Lung (tissue), 12 donors: Measurements from ENCODE around the gene GRID1. TPM values are rescaled to one million over a fixed set of nuclear protein-coding genes. Genes with fewer than 3 reads are reported as not detected.

ENCODE experiments used
- ATAC-seq: fragments of 200-7000 bp; cut with Tn5 transposase; one replicate; pipeline ENCODE4 v1.9.1; 2020; ENCODE audit warnings: moderate number of reproducible peaks; ENCODE audit not compliant: insufficient read depth, low FRiP score
- DNase-seq, 3 donors: peaks; one replicate each; pipeline ENCODE4 v3.0.0-alpha.2; 2013 to 2017
- H3K27ac ChIP-seq, 2 donors: one replicate each; pipeline ENCODE4 v1.5.1; 2013; ENCODE audit warnings: mild to moderate bottlenecking in 2 of 2, moderate library complexity in 2 of 2, control low read depth in 1 of 2, inconsistent platforms in 1 of 2, low read depth in 1 of 2, low read length in 1 of 2
- H3K27me3 ChIP-seq, 3 donors: one replicate each; pipeline ENCODE4 v1.5.1; 2013; ENCODE audit warnings: low read length in 2 of 3; ENCODE audit not compliant: control insufficient read depth in 3 of 3, insufficient read depth in 3 of 3
- H3K36me3 ChIP-seq, 4 donors: one replicate each; pipeline ENCODE4 v1.5.1; 2013; ENCODE audit warnings: low read length in 4 of 4, mild to moderate bottlenecking in 1 of 4, moderate library complexity in 1 of 4; ENCODE audit not compliant: control insufficient read depth in 4 of 4, insufficient read depth in 4 of 4
- H3K4me1 ChIP-seq, 5 donors: one replicate each; pipeline ENCODE4 v1.5.1; 2013; ENCODE audit warnings: low read length in 5 of 5, mild to moderate bottlenecking in 2 of 5, moderate library complexity in 1 of 5; ENCODE audit not compliant: control insufficient read depth in 5 of 5, insufficient read depth in 5 of 5
- H3K4me3 ChIP-seq: one replicate; pipeline ENCODE4 v1.5.1; 2013; ENCODE audit warnings: mild to moderate bottlenecking, control low read depth, moderate library complexity
- H3K9ac ChIP-seq, 2 donors: one replicate each; pipeline ENCODE4 v1.5.1; 2013; ENCODE audit warnings: low read length in 2 of 2, control low read depth in 1 of 2; ENCODE audit not compliant: insufficient read depth in 1 of 2
- H3K9me3 ChIP-seq, 4 donors: one replicate each; pipeline ENCODE4 v1.5.1; 2013; ENCODE audit warnings: low read length in 3 of 4, mild to moderate bottlenecking in 1 of 4, moderate library complexity in 1 of 4; ENCODE audit not compliant: control insufficient read depth in 4 of 4, insufficient read depth in 3 of 4
- CTCF ChIP-seq: IDR thresholded peaks from 2 replicates; pipeline ENCODE4 v1.5.1; 2012; ENCODE audit warnings: mild to moderate bottlenecking; ENCODE audit errors: control extremely low read depth, extremely low read depth
- WGBS, 2 donors: extraction: QIAGEN DNeasy Blood & Tissue Kit; methylation state at CpG; one replicate each; pipeline ENCODE4 v1.1.7; 2013; 5-methylcytosine and 5-hydroxymethylcytosine counted together
- polyA plus RNA-seq, 2 donors: library from polyadenylated mRNA; stranded (reverse); fragments of 200-250 nt; gene quantifications; one replicate each; pipeline ENCODE4 v1.2.1, GENCODE V29; 2013
- total RNA-seq, 2 donors: library from RNA; depleted of rRNA in 1 of 2; stranded (reverse); fragments of >200 nt in 1 of 2; gene quantifications; one replicate each; pipeline ENCODE4 v1.2.1, GENCODE V29; 2014 to 2021
- donor health status: control.
- donor health status: control.
- donor health status: Bipolar disorder and iron deficiency.
- donor health status: healthy.
- donor health status: DM: yes; HTN: yes; CAD: no.

Gene GRID1
- total and polyA plus RNA-seq, 4 donors, result 1.1 to 3.6 (median 2.2) TPM

DNA sequence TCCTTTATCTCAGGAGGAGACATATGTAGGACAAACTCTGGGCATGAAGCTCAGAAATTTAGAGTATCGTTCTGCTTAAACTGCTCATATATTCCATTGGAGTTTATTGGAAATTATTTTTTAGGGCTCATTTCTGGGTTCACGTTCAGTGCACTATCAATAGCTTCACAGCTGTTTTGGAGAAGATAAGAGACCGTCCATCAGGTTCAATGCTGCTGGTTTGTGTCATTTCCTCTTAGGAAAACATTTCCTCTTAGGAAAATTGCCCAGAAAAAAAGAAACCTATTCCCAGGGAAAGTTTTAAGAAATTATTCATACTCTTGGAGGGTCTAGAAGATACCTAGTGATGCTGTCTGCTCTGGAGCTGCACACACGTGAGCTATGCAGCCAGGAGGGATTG lies 691.7 kb downstream of the GRID1 start:
- 43 to 51% methylated on average over 4 of the region's 4 CpGs for WGBS, 2 donors
- ATAC-seq (no peak), DNase-seq (no peak)
- Histone ChIP-seq H3K27me3 (no peaks in the 10 kb centered on the region), H3K36me3 (no peaks in the 10 kb centered on the region), H3K4me3 (no peak overlapping the region), H3K27ac (no peak overlapping the region), H3K9me3 (peaks cover 0 to 4% (median 3%) of the 10 kb centered on the region in 4 donors), H3K9ac (no peak overlapping the region), H3K4me1 (no peaks in the 10 kb centered on the region)
- no peak for TF ChIP-seq CTCF

DNA sequence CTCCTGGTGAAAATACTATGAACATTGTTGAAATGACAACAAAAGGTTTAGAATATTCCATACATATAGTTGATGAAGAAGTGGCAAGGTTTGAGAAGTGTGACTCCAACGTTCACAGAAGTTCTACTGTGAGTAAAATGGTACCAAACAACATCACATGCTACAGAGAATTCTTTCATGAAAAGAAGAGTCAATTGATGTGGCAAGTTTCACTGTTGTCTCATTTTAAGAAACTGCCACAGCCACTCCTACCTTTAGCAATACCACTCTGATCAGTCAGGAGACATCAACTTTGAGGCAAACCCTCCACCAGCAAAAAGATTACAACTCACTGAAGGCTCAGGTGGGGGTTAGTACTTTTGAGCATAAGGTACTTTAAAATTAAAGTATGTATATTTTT lies 693.3 kb downstream of the GRID1 start:
- Histone ChIP-seq H3K36me3 (no peaks in the 10 kb centered on the region), H3K9ac (no peak overlapping the region), H3K9me3 (peaks cover 0 to 5% (median 3%) of the 10 kb centered on the region in 4 donors), H3K4me1 (no peaks in the 10 kb centered on the region), H3K4me3 (no peak overlapping the region), H3K27me3 (no peaks in the 10 kb centered on the region), H3K27ac (no peak overlapping the region)
- TF ChIP-seq CTCF, result no peak
- DNase-seq (no peak), ATAC-seq (no peak)
- 74 to 76% methylated on average over 1 of the region's 1 CpG for WGBS, 2 donors

DNA sequence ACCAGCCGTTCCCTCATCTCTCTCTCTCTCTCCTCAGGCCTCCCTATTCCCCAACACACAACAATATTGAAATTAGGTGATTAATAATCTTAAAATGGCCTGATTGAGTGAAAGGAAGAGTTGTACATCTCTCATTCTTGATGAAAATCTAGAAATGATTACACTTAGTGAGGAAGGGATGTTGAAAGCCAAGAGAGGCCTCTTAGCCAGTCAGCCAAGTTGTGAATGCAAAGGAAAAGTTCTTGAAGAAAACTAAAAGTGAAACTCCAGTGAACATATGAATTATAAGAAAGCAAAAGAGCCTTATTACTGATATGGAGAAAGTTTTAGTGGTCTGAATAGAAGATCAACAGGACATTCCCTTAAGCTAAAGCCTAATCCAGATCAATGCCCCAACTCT lies 695.1 kb downstream of the GRID1 start:
- no peak overlapping the region for H3K9ac ChIP-seq
- H3K36me3 ChIP-seq, result no peaks in the 10 kb centered on the region
- H3K27ac ChIP-seq, result no peak overlapping the region
- no peaks in the 10 kb centered on the region for H3K4me1 ChIP-seq
- no peak for ATAC-seq
- 92 to 94% methylated on average over 1 of the region's 1 CpG for WGBS, 2 donors
- H3K4me3 ChIP-seq, result no peak overlapping the region
- TF ChIP-seq CTCF, result no peak
- H3K9me3 ChIP-seq, result peaks cover 0 to 5% (median 3%) of the 10 kb centered on the region in 4 donors
- no peaks in the 10 kb centered on the region for H3K27me3 ChIP-seq
- no peak for DNase-seq

GRCh38 chr10:85668522-85668921 lies 698.1 kb downstream of the GRID1 start:
- Histone ChIP-seq H3K27me3 (no peaks in the 10 kb centered on the region), H3K4me3 (no peak overlapping the region), H3K9me3 (peaks cover 0 to 5% (median 3%) of the 10 kb centered on the region in 4 donors), H3K27ac (no peak overlapping the region), H3K4me1 (no peaks in the 10 kb centered on the region), H3K36me3 (no peaks in the 10 kb centered on the region), H3K9ac (no peak overlapping the region)
- DNase-seq (no peak), ATAC-seq (no peak)
- WGBS, 2 donors, result 94 to 97% methylated on average over 1 of the region's 1 CpG
- TF ChIP-seq CTCF, result no peak
